GM18907 (cell line): Measurements from ENCODE around the gene FRAT1.

Experiments used
- ATAC-seq: cut with Tn5 transposase; IDR thresholded peaks from one replicate; pipeline ENCODE4 v1.9.1; 2021; ENCODE audit warnings: mild to moderate bottlenecking, moderate library complexity; ENCODE audit not compliant: unreplicated experiment

FRAT1 gene

DNA sequence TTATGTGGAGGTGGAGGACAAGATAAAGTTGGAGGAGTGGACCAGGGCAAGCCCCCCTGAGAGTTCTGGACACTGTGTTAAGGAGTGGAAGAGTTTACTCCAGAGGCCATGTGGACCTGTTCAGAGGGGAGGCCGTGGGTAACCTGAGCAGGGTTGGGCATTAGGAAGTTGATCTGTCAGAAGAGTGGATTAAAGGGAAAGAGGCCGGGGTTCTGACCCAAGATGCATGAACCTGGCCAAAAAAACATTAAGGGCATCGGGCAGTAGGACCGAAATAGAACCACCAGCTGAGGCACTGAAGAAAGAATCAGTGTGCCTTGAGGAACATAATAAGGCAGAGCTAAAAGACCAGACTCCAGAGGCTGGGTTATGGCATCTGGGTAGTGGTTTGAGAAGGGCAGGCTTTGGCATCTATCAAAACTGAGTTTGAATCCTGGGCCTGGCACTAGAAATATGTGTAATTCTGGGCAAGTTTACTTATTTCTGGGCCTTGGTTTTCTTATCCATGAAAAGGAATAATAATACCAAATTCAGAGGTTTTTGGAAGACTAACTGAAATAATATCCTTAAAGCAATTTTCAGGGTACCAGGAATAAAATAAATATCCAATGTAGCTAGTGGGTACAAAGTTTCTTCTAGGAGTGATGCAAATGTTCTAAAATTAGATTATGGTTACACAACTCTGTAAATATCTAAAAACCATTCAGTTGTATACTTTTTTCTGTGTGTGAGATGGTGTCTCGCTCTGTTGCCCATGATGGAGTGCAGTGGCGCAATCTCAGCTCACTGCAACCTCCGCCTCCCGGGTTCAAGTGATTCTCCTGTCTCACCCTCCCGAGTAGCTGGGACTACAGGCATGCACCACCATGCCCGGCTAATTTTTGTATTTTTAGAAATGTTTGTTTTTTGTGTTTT, 10.9 kb upstream of the FRAT1 start:
- no peak for ATAC-seq

DNA sequence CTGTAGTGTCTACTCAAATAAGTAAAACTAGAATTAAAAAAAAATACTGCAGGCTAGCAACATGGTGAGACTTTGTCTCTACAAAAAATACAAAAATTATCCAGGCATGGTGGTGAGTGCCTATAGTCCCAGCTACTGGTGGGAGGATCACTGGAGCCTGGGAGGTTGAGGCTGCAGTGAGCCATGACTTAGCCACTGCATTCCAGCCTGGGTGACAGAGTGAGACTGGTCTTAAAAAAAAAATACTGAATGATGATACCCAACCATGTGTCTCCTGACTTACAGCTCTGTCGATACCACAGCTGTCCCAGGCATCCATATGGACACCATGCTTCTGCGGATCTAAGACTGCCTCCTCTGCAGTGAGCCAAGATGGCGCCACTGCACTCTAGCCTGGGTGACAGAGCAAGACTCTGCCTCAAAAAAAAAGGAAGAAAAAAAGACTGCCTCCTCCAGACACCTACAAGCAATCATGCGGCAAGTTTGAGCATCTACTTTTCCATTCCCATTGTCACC, 7.9 kb upstream of the FRAT1 start:
- no peak for ATAC-seq

DNA sequence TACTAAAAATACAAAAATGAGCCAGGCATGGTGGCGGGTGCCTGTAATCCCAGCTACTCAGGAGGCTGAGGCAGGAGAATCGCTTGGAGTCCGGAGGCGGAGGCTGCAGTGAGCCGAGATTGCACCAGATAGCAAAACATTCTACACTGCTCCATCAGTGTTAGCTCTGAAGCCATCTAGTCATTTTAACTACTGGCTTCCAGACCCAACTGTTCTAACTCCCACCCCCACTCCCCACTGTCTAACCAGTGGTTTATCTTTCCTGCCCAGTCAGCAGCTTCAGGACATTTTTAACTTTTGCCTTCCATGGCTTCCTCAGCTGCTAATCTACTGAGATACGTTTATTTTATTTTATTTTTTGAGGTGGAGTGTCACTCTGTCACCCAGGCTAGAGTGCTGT, 6.2 kb upstream of the FRAT1 start:
- ATAC-seq, result no peak

DNA sequence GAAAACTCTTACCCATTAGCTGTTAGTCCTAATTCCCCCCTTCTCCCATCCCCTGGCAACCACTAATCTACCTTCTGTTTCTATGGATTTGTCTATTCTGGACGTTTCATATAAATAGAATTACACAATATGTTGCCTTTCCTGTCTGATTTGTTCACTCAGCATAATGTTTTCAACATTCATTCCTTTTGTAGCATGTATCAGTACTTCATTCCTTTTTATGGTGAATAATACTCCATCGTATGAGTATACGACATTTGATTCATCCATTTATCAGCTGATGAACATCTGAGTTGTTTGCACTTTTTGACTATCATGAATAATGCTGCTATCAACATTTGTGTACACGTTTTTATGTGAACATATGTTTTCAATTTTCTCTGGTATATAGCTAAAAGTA, 4.4 kb upstream of the FRAT1 start:
- no peak for ATAC-seq

DNA sequence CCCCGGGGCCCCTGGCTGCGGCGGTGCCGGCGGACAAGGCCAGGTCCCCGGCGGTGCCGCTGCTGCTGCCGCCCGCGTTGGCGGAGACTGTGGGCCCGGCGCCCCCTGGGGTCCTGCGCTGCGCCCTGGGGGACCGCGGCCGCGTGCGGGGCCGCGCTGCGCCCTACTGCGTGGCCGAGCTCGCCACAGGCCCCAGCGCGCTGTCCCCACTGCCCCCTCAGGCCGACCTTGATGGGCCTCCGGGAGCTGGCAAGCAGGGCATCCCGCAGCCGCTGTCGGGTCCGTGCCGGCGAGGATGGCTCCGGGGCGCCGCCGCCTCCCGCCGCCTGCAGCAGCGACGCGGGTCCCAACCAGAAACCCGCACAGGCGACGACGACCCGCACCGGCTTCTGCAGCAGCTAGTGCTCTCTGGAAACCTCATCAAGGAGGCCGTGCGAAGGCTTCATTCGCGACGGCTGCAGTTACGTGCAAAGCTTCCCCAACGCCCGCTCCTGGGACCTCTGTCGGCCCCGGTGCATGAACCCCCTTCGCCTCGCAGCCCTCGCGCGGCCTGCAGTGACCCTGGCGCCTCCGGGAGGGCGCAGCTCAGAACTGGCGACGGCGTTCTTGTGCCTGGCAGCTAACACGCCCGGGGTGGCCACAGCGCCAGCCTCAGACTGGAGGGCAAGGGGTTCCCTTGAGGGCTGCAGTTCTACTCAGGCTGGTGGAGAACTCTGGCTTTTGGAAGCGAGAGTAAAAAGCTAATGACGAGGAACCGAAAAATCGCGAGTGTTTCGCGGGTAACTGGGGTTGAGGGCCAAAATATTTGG, 804 bp downstream of the FRAT1 start:
- ATAC-seq, result peak; percentile 33

DNA sequence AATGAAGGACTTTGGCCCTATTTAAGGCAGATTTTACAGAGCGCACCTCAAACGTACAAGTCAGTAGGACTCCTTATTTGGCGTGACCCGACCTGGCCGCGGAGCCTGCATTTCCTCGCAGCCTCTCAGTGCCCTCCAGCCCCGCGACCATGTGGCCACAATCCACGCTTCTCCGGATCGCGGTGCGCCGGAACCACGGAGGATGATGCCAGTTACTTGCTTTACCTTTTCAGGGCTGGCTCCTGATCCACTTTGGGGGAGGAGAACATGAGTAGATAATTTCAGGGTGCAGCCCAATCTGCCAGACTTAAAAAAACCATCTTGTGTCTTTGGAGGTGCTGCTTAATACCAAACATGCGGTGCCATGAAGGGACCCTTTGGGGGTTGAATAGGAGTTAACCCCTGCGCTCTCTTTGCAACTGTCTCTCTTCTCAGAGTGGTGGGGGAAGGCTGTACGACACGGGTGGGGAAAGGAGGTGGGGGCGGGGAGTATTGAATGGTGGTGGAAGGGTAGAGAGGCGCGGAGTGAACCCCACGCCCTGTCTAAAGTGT, 1.5 kb downstream of the FRAT1 start:
- no peak for ATAC-seq

DNA sequence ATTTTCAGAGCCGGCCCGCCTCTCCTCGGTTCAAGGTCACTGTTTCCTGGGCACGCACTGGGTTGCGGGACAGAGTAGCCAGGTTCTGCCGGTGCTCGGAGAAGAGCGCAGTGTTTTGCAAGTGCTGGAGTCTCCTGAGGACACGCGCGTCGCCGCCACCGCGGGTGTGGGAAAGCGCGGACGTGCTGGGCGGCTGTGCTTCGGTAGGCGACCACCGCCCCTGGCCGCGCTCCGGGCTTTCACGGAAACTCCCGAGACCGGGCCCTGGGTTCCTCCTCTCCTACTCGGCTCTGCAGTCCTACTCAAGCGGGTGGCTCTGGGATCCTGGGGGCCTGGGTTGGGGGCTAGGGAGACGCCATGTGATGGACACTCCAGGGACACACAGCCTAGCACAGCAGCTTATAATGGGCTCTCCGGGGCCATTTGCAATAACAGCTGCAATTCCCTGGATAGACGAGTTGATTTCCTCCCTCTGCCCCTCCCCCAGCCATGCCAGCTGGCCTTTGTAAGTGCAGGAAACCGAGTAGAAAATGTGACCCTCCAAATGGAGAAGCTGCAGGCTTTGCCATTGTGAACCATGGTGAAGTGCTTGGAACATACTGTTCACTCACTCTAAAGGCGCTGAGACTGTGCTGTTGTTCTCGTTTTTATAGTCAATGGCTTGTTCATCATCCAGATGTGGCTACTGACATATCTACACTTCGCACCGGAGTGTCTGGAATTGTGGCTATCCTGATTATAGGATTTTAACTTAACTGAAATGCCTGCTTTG, 2.1 kb downstream of the FRAT1 start:
- no peak for ATAC-seq

DNA sequence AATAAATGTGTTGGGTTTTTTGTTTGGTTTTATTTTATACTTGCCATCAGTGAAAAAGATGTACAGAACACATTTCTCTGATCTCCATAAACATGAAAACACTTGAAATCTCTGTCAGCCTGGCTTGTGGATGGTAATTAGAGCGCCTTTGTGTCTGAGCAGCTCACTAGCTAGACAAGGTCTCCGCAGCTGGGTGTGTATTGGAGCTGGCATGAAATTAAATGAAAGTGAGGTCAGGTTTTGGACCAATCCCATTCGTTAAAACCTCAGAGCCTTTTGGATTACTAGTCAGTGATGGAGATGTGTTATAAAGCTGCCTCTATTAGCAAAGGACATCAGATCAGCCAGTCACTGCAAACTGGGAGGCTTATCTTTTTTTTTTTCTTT, 2.7 kb downstream of the FRAT1 start:
- no peak for ATAC-seq

DNA sequence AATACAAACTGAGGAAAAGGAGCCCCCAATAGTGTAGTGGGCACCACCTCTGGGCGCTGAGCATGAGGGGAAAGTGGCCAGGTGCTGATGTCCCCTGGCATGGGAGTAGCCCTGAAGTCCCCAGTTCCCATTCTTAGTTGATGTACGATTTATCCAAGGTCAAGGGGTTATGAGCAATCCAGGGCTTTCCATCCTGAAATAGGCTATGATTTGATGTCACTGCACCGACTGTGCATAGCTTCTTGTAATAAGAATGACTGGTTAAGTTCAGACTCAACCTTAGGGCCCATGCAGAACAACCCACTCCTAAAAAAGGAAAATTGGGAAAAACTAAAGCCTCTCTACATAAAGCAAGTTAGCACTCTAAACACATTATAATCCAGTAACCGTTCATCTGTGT, 4.4 kb downstream of the FRAT1 start:
- no peak for ATAC-seq

DNA sequence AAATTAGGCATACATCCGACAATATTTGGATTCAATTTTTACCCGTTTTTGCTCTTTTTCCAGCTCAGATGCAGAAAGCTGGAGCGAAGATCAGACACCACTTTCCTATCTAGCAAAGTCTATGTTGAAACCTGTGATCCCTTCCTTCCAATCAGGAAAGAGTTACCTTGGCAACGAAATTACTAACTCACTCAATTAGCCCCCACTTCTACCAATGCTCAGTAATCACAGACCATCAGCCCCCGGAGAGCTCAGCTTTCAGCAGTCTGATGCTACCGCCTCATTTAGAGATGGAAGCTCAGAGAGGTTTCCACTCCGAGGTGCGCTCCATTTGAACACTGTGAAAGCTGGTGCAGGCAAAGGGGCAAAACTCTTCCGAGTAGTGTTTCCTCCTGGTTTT, 6.7 kb downstream of the FRAT1 start:
- ATAC-seq, result no peak

DNA sequence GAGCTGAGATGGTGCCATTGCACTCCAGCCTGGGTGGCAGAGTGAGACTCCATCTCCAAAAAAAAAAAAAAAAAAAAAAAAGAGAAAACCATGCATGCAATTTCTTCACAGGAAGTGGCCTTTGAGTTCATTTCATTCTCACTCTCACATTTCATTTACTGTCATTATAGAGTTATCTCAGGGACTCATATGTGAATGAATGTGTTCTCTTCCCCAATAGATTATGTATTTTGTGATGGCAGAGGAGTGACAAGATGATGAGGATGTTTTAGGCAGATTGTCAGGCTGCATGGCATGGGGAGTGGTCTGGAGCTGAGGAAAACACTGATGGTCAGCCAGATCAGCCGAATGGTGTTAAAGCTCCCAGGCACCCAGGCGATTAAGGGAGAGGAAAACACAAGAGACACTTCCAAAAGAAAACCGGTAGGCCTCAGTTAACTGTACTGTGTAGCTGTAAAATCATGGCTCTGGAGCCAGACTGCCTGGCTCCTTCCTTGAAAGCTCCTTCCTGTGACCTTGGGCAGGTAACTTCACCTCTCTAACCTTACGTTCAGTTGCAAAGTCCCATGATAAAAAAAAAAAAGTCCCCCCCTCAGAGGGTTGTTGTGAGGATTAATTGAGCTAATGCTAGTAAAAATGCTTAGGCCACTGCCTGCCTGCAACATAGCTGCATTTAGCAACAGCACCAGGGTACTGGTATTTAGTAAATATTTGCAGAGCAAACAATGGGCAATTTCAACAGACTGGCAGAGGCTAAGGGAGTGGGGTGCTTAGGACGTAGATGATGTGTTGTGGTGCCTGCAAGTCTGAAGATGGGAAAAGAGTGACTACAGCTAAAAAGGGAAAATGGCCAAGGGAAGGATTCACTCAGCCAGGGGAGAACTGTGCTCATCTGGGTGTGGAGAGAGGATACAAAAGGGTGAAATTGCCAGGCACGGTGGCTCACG, 8.6 kb downstream of the FRAT1 start:
- no peak for ATAC-seq

DNA sequence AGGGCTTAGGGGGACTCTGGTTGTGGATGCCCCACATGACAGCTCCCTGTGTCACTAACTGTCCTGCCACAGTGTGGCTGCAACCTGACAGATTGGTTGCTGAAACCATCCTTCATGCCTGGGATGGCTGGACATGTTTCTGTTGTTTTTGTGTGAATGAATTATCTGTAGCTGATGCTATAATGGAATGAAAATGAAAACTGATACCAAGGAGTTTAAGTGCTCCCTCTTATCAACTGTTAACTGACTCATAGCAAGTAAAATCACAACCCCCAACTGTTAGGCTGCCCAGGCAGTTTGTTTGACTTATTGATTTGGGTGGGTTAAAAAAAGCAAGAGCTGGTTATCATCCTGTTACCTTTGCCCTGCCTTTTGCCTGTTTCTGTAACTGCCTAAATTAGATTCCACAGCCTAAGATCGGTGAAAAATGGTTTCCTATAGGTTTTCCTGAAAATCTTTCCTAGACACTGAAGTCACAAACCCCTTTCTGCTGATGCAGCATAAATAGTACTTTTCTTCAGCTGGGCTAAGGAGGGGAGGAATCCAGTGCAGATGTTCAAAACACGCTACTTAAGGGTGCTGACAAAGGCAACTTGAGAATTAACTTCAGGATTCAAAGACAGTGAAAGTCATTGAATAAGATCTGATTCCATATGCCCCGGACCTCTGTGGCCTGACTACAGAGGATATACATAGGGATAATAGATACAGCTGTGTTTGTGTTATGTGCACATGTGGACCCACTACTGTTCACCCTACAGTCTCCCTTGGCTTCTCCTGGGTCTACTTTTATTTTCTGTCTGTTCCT, 9.8 kb downstream of the FRAT1 start:
- no peak for ATAC-seq

DNA sequence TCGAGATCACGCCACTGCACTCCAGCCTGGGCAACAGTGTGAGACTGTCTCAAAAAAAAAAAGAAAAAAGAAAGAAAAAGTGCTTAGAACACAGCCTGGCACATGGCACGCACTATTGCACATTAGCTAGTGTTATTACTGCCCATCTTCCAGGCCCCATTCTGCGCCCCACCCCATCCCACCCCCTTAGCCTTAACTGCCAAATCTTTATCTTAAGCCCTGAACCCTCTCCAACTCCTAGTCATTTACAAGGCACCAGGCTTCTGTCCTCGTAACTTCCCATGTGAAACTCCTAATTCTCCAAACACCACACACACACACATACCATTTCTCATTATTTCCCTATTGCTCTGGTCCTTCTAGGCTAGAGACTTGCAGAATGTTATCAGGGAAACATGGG, 10.7 kb downstream of the FRAT1 start:
- ATAC-seq, result no peak

DNA sequence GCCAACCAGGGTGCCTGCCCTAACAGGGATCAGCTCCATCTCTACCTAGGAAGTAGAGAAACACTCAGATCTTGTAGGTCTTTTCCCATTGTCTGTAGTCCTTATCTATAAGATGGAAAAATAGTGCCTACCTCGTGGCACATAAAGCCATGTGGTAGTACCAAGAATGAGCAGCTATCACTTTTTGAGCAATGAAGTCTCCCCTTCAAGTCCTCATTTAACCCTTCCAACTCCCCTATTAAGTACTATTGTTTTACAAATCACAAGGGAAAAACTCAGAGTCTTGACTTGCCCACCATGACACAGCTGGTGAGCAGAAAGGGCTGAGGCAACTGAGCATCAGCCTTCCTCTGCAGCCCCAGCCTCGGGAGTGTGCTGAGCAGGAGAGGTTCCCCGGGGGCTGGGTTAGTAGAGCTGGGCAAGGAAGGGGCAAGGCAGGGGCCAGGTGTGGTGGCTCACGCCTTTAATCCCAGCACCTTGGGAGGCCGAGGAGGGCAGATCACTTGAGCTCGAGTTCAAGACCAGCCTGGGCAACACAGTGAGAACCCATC, 12.2 kb downstream of the FRAT1 start:
- ATAC-seq, result no peak

DNA sequence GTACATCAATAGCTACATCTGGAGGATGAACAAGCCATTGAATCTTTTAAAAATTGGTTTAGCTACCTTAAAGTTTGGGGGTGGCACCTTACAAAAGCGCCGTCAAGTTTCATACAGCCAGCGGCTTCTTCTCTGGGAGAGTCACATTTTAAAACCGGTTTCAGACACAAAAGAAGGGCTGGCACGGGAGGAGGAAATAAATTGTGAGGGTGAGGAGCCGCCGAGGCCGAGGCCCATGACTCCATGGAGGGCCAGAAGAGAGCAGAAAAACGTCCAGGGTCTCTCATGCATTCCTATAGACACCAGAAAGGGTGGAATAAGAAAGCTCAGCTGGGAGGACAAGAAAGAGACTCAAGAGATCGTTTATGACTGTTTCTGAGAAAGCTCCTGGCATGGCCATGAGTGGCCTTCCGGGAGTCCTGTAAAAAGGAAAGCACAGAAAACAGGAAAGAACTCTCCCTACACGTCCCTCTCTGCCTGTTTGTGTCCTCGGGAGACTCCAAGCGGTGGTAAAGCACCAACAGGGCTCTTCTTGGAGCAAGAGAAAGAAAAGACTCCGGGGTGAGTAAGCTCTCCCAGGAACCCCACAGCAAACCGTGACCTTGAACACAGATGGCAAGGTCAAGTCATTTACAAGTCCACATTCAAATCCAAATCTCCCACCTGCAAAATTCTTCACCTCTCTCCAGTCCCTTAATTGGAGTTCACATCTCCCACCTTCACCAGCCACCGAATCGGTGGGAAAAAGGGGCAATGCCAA, 13.7 kb downstream of the FRAT1 start:
- no peak for ATAC-seq

DNA sequence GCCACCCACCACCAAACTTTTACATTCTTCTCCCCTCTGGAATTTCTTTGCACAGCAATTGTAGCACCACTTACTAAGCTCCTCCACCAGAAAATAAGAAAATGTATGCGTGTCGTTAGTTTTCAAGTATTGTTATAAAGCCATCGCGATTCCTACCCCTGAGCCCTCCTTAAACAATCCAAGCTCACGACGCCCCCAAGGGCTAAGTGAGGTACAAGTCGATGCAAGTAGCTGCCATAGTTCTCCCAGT, 14.2 kb downstream of the FRAT1 start:
- ATAC-seq, result no peak

DNA sequence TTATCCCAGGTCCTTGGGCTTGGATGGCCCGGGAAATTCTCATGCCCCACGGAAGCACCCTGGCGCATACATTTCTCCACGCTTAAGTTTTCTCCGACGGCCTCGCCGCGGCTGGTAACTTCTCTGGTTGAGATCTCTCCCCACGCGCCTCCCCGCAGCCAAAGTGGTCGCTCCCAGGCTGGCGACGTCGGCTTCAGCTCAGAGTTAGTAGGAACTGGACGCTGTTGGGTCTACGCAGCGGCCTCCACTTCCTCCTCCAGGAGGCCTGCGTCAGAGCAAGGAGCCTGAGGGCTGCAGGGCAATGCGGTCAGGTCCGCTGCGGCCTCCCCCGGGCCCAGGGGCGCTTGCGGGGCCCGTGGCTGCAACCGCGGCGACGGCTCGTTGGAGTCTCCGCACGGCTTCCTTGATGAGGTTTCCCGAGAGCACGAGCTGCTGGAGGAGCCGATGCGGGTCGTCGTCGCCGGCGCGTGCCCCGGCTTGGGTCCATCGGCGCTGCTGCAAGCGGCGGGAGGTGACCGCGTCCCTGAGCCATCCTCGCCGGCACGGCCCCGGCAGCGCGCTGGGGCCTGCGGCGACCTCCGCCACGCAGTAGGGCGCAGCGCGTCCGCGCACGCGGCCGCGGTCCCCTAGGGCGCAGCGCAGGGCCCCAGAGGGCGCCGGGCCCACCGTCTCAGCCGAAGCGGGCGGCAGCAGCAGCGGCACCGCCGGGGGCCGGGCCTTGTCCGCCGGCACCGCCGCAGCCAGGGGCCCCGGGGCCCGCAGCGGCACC, 14.7 kb downstream of the FRAT1 start:
- peak; percentile 25 for ATAC-seq
